ENCODE results near the gene GEMIN2.
"Not testable (repeated sequence)": the region's sequence is repeated elsewhere in the genome, so short reads cannot be mapped to it uniquely, and the experiment has no call there.

- TF ChIP-seq CTCF, POLR2A (IDR thresholded peaks at IDR 0.05): not testable (repeated sequence)
Measured at GRCh38 chr14:39183685-39184003, 69.5 kb downstream of the GEMIN2 start.
